ENCODE results near the gene GID8.

Gene GID8

GRCh38 chr20:62991196-62991807 lies 53.4 kb downstream of the GID8 start:
- no peak for DNase-seq

- no peak for DNase-seq
These were observed 53.9 kb downstream of the GID8 start for GRCh38 chr20:62991863-62992262.

GRCh38 chr20:62993856-62994494 lies 56.0 kb downstream of the GID8 start:
- DNase-seq: no peak

- no peak for DNase-seq
These were observed 56.9 kb downstream of the GID8 start for GRCh38 chr20:62994869-62995281.

GRCh38 chr20:62995481-62995880 lies 57.5 kb downstream of the GID8 start:
- no peak for DNase-seq

- DNase-seq: no peak
These were observed 58.1 kb downstream of the GID8 start for GRCh38 chr20:62995898-62996595.

- no peak for DNase-seq
These were observed 58.6 kb downstream of the GID8 start for GRCh38 chr20:62996596-62996982.

GRCh38 chr20:62997417-62998035 lies 59.6 kb downstream of the GID8 start:
- no peak for DNase-seq
